Mammary epithelial cell (primary cell): ENCODE measurements around the gene DEPDC5.
"Not testable (repeated sequence)": the region's sequence is repeated elsewhere in the genome, so short reads cannot be mapped to it uniquely, and the experiment has no call there.

Experiments
- EZH2 ChIP-seq: IDR thresholded peaks from 2 replicates; pipeline ENCODE4 v1.6.1; 2012; ENCODE audit warnings: low read length, inconsistent platforms, borderline replicate concordance
- TF ChIP-seq, protein P1 (sequence below), 2 donors: IDR thresholded peaks in 1 of 2; conservative IDR thresholded peaks in 1 of 2; 2 replicates each; pipeline ENCODE4 v1.5.1; 2011 to 2012; ENCODE audit warnings: inconsistent platforms in 2 of 2, low read length in 2 of 2, mild to moderate bottlenecking in 2 of 2, control low read depth in 1 of 2, low read depth in 1 of 2; ENCODE audit not compliant: insufficient read depth in 1 of 2; ENCODE audit errors: extremely low read depth in 1 of 2

DNA sequence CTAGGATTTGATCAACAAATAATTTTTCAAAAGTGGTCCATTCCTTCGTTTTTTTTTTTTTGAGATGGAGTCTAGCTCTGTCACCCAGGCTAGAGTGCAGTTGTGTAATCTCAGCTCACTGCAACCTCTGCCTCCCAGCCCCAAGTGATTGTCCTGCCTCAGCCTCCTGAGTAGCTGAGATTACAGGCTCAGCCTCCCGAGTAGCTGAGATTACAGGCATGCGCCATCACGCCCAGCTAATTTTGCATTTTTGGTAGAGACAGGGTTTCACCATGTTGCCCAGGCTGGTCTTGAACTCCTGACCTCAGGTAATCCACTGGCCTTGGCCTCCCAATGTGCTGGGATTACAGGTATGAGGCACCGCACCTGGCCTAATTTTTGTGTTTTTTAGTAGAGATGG lies 5.0 kb downstream of the DEPDC5 start:
- TF ChIP-seq, protein P1, sequence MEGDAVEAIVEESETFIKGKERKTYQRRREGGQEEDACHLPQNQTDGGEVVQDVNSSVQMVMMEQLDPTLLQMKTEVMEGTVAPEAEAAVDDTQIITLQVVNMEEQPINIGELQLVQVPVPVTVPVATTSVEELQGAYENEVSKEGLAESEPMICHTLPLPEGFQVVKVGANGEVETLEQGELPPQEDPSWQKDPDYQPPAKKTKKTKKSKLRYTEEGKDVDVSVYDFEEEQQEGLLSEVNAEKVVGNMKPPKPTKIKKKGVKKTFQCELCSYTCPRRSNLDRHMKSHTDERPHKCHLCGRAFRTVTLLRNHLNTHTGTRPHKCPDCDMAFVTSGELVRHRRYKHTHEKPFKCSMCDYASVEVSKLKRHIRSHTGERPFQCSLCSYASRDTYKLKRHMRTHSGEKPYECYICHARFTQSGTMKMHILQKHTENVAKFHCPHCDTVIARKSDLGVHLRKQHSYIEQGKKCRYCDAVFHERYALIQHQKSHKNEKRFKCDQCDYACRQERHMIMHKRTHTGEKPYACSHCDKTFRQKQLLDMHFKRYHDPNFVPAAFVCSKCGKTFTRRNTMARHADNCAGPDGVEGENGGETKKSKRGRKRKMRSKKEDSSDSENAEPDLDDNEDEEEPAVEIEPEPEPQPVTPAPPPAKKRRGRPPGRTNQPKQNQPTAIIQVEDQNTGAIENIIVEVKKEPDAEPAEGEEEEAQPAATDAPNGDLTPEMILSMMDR (conservative IDR thresholded peaks at IDR 0.05 in 1 of 2, IDR thresholded peaks at IDR 0.05 in 1 of 2; ENCODE audit: extremely low read depth in 1 of 2, insufficient read depth in 1 of 2, low read depth in 1 of 2, low read length in 2 of 2): not testable (repeated sequence)
- not testable (repeated sequence) for TF ChIP-seq EZH2
